Caco-2 (cell line): Measurements from ENCODE around the gene RAP1GAP2. TPM values are rescaled to one million over a fixed set of nuclear protein-coding genes. Genes with fewer than 3 reads are reported as not detected.

Source experiments
- BruUV-seq: library from RNA; stranded (reverse); fragments of 400-500 nt; replicated peaks from 2 replicates; lab custom pipeline; 2021; lab: Mats Ljungman, UMichigan
- CTCF ChIA-PET: fragments of 300-600 bp; sonication (Branson Sonifier 250); formaldehyde crosslinking; loops from one replicate; lab custom pipeline; 2022; ENCODE audit warnings: antibody characterized with exemption; lab: Charles Lee
- POLR2A ChIA-PET: fragments of 300-600 bp; sonication (Branson Sonifier 250); formaldehyde crosslinking; loops from one replicate; lab custom pipeline; 2022; ENCODE audit warnings: antibody characterized with exemption; lab: Charles Lee
- DNase-seq, 2 experiments: peaks; one replicate each; pipeline versions ENCODE4 v3.0.0 to v3.0.0-alpha.2; 2020 to 2022
- H3K27me3 ChIP-seq: replicated peaks from 2 replicates; pipeline ENCODE4 v1.6.0; 2011; ENCODE audit warnings: low read length; ENCODE audit not compliant: control insufficient read depth, insufficient read depth
- H3K36me3 ChIP-seq: 2 replicates; pipeline ENCODE4 v1.5.1; 2011; ENCODE audit warnings: low read length; ENCODE audit not compliant: control insufficient read depth, insufficient read depth
- H3K4me1 ChIP-seq: fragments of 250-450 bp; sonication (Bioruptor Pico); 2 replicates; pipeline ENCODE4 v1.5.1; 2020; ENCODE audit warnings: mild to moderate bottlenecking
- H3K4me3 ChIP-seq: 2 replicates; pipeline ENCODE4 v1.5.1; 2011; ENCODE audit warnings: low read depth, mild to moderate bottlenecking, control low read depth, low read length
- H3K9me3 ChIP-seq: fragments of 250-450 bp; sonication (Bioruptor Pico); 2 replicates; pipeline ENCODE4 v1.5.1; 2020; ENCODE audit warnings: mild to moderate bottlenecking, moderate library complexity
- H3K27ac Mint-ChIP-seq: one replicate; pipeline ENCODE4 v1.8.0; 2022; ENCODE audit warnings: mixed read lengths; ENCODE audit not compliant: unreplicated experiment
- H3K27me3 Mint-ChIP-seq: one replicate; pipeline ENCODE4 v1.8.0; 2022; ENCODE audit warnings: mixed read lengths; ENCODE audit not compliant: insufficient read depth, unreplicated experiment
- H3K36me3 Mint-ChIP-seq: one replicate; pipeline ENCODE4 v1.8.0; 2022; ENCODE audit warnings: mild to moderate bottlenecking, mixed read lengths; ENCODE audit not compliant: insufficient read depth, unreplicated experiment
- H3K4me1 Mint-ChIP-seq: one replicate; pipeline ENCODE4 v1.8.0; 2022; ENCODE audit warnings: low read depth, mixed read lengths; ENCODE audit not compliant: unreplicated experiment
- H3K4me3 Mint-ChIP-seq: one replicate; pipeline ENCODE4 v1.8.0; 2022; ENCODE audit warnings: mild to moderate bottlenecking, moderate library complexity, mixed read lengths; ENCODE audit not compliant: unreplicated experiment
- H3K9me3 Mint-ChIP-seq: one replicate; pipeline ENCODE4 v1.8.0; 2022; ENCODE audit warnings: mixed read lengths; ENCODE audit not compliant: unreplicated experiment
- CTCF ChIP-seq, 2 experiments: fragments of 200-600 bp in 1 of 2; IDR thresholded peaks; 1 replicate in 1 of 2; 2 replicates in 1 of 2; pipeline versions ENCODE4 v1.5.1 to v1.8.0; 2011 to 2022; ENCODE audit warnings: antibody characterized with exemption in 1 of 2, control low read depth in 1 of 2, inconsistent platforms in 1 of 2, low read depth in 1 of 2, low read length in 1 of 2, mild to moderate bottlenecking in 1 of 2, moderate library complexity in 1 of 2; ENCODE audit not compliant: insufficient read depth in 1 of 2, severe bottlenecking in 1 of 2, unreplicated experiment in 1 of 2
- intact Hi-C: fragments of 100-400 bp; cut with micrococcal nuclease; formaldehyde crosslinking; loops from one replicate; pipeline ENCODE4 v1.10.0; 2022; ENCODE audit not compliant: unreplicated experiment
- total RNA-seq: library from RNA; stranded (reverse); gene quantifications from 2 replicates; pipeline ENCODE4 v1.2.3, GENCODE V29; 2022

RAP1GAP2 gene
- total RNA-seq, 1 experiment from 2014 or later, result 45.3 TPM

DNA sequence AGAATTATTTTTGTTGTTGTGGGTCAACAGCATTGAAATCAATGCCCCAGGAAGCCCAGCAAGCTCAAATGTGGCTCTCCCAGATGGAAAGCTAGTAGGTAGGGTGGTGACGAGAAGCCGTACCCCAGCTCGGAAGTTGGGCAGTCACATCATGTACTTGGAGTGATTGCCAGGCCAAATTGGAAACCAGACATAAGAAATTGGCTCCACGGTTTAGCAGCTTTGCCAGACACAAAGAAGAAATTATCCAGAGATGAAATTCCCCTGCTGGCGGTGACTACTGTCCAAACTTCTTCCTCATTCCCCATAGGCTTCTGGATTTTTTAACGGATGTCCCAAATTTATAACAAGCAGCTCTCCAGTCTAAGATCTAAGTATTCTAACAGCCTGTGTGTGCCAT lies 171.3 kb downstream of the RAP1GAP2 start:
- Mint-ChIP-seq H3K4me3 (no peak overlapping the region), H3K27me3 (no peaks in the 10 kb centered on the region), H3K4me1 (peaks cover 8% of the 10 kb centered on the region), H3K36me3 (peaks cover under 1% of the 10 kb centered on the region), H3K9me3 (peaks cover 9% of the 10 kb centered on the region), H3K27ac (no peak overlapping the region)
- TF ChIP-seq CTCF (IDR thresholded peaks at IDR 0.05; ENCODE audit: insufficient read depth in 1 of 2, low read depth in 1 of 2, low read length in 1 of 2, severe bottlenecking in 1 of 2, unreplicated experiment in 1 of 2), result no peak
- DNase-seq, result no peak
- Histone ChIP-seq H3K4me3 (no peak overlapping the region), H3K4me1 (peaks cover 16% of the 10 kb centered on the region), H3K27me3 (no peaks in the 10 kb centered on the region), H3K36me3 (no peaks in the 10 kb centered on the region), H3K9me3 (no peaks in the 10 kb centered on the region)
- intact Hi-C loops, result no loop called here
- ChIA-PET CTCF (no interaction called here), POLR2A (no interaction called here)
- no TSS peak for BruUV-seq

GRCh38 chr17:2971851-2972250 lies 175.6 kb downstream of the RAP1GAP2 start:
- no peaks in the 10 kb centered on the region for H3K27me3 ChIP-seq
- H3K36me3 ChIP-seq, result no peaks in the 10 kb centered on the region
- POLR2A ChIA-PET, result no interaction called here
- H3K27me3 Mint-ChIP-seq, result no peaks in the 10 kb centered on the region
- peaks cover 18% of the 10 kb centered on the region for H3K9me3 Mint-ChIP-seq
- H3K4me3 Mint-ChIP-seq, result no peak overlapping the region
- H3K27ac Mint-ChIP-seq, result no peak overlapping the region
- CTCF ChIA-PET, result interaction anchor here (0.6 kb wide), 1 partner anchor 603 kb away, joined by 6 read pairs; no protein-coding TSS in a partner anchor
- no peak for DNase-seq
- peaks cover 9% of the 10 kb centered on the region; the same call in 1 of the 2 replicates for H3K4me1 ChIP-seq
- intact Hi-C loops, result no loop called here
- H3K36me3 Mint-ChIP-seq, result peaks cover 15% of the 10 kb centered on the region
- no TSS peak for BruUV-seq
- no peaks in the 10 kb centered on the region for H3K4me1 Mint-ChIP-seq
- H3K4me3 ChIP-seq, result no peak overlapping the region
- no peak for TF ChIP-seq CTCF (IDR thresholded peaks at IDR 0.05; ENCODE audit: insufficient read depth in 1 of 2, low read depth in 1 of 2, low read length in 1 of 2, severe bottlenecking in 1 of 2, unreplicated experiment in 1 of 2)
- no peaks in the 10 kb centered on the region for H3K9me3 ChIP-seq

- CTCF ChIA-PET, result no interaction called here
- intact Hi-C loops, result no loop called here
- no peak for DNase-seq
Observed at GRCh38 chr17:2972749-2973148, 176.5 kb downstream of the RAP1GAP2 start.

More at GRCh38 chr17:2972749-2973148, 176.5 kb downstream of the RAP1GAP2 start:
- Histone ChIP-seq H3K27me3 (no peaks in the 10 kb centered on the region), H3K36me3 (no peaks in the 10 kb centered on the region), H3K9me3 (no peaks in the 10 kb centered on the region), H3K4me3 (no peak overlapping the region), H3K4me1 (peaks cover 9% of the 10 kb centered on the region; the same call in 1 of the 2 replicates)
- Mint-ChIP-seq H3K27me3 (no peaks in the 10 kb centered on the region), H3K4me1 (no peaks in the 10 kb centered on the region), H3K4me3 (no peak overlapping the region), H3K27ac (no peak overlapping the region), H3K9me3 (peaks cover 18% of the 10 kb centered on the region), H3K36me3 (peaks cover 15% of the 10 kb centered on the region)
- POLR2A ChIA-PET, result no interaction called here
- BruUV-seq, result no TSS peak
- TF ChIP-seq CTCF (IDR thresholded peaks at IDR 0.05; ENCODE audit: insufficient read depth in 1 of 2, low read depth in 1 of 2, low read length in 1 of 2, severe bottlenecking in 1 of 2, unreplicated experiment in 1 of 2), result no peak
